GM21737 (cell line): ENCODE data around the gene RASGRF1.
"Not testable (repeated sequence)": the region's sequence is repeated elsewhere in the genome, so short reads cannot be mapped to it uniquely, and the experiment has no call there.

ENCODE experiments used
- ATAC-seq: cut with Tn5 transposase; IDR thresholded peaks from one replicate; pipeline ENCODE4 v1.9.1; 2021; ENCODE audit warnings: mild to moderate bottlenecking, moderate library complexity; ENCODE audit not compliant: unreplicated experiment

Gene RASGRF1

GRCh38 chr15:79009379-79009778, 81.2 kb downstream of the RASGRF1 start:
- ATAC-seq = no peak

DNA sequence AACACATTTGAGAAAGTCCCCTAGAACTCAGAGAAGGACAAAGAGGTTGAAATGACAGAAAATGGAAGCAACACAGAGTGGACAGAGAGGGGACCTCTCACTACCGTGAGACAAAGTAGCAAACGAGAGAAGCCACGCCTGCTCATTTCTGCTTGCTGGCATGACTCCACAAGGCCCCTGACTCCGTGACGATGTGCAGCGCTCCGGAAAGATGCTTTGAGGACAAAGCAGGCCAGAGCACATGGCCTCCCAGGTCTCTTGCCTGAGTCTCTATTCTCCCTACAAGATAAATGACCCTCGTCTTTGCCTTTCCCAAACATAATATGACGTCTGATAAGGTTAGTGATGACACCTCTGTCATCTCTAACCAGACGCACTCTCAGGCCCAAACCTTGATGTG, 81.9 kb downstream of the RASGRF1 start:
- ATAC-seq = no peak

- no peak for ATAC-seq
Observed at GRCh38 chr15:79007066-79007465, 83.5 kb downstream of the RASGRF1 start.

DNA sequence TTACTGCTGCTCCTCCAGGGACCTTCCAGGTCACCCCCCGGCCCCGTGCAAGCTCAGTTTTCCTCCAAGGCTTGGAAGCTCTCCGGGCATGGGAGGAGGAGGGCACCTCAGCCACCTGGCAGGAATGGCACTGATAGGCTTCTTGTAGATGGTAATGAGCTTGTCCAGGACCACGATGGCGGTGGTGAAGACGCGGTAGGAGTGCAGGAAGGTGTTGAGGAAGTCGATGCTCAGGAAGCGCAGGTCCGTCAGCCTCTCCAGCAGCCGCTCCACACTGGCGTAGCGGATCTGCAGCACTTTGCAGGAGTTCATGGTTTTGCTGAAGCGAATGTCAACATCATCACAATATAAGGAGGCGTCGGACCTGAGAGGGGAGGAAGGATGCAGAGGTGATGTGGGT, 84.5 kb downstream of the RASGRF1 start:
- ATAC-seq = no peak

GRCh38 chr15:79004336-79004735, 86.2 kb downstream of the RASGRF1 start:
- ATAC-seq = peak; percentile 77

- ATAC-seq = no peak
Observed at GRCh38 chr15:79003896-79004295, 86.7 kb downstream of the RASGRF1 start.

DNA sequence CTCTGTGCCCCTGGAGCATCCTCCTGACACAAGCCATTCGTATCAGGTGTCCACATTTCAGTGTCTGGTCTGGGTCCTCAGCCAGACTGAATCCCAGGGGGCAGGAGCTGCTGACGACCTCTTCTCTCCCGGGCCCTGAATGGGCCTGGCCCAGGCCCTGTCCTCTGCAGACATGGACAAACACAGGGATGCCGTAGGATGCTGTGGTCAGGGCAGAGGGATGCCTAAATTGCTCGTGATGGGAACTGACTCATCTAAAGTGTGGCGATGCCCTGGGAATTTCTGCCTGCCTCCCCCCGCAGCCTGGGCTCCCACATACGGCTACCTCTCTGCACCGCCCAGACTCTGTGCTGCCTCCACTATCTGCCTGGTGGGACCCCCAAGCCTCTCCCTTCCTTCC, 87.3 kb downstream of the RASGRF1 start:
- ATAC-seq = no peak

DNA sequence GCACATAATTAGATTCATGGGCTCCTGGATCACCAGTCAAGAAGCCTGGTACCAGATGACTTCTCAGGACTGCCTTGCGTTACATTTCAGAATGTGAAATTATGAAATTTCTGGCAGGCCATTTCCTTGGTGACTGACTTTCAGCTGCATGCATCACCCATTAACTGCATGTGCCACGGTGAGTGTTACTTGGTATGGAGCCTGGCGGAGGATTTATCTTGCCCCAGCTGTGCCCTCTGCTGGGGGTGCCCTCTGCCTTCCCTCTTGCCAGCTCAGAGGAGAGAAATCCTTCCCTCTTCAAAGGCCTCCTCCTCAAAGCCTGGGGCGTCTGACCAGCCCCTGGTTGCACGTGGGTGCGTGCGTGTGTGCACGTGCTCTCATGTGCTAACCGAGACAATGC, 88.0 kb downstream of the RASGRF1 start:
- ATAC-seq = no peak

- ATAC-seq = no peak
Observed at GRCh38 chr15:78999636-79000035, 90.9 kb downstream of the RASGRF1 start.

DNA sequence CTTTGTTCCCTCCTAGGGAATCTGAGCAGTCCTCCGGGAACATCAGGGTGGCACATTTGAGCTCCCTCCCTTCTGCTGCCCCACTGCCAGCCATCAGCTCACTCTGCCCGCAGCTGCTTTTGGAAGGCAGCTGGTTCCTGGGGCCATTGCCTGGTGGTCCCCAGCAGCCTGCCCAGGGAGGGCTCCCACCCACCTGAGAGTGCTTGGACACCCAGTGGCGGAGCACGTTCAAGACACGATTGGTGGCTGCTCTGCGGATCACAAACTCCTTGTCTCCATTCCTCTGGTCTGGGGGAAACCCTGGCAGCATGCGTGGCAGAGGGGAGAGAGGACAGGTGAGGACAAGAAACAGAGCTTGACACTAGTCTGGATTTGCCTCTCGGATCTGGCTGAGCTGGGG, 92.1 kb downstream of the RASGRF1 start:
- ATAC-seq = no peak

- ATAC-seq = no peak
Observed at GRCh38 chr15:78997981-78998499, 92.5 kb downstream of the RASGRF1 start.

GRCh38 chr15:78996894-78997275, 93.7 kb downstream of the RASGRF1 start:
- no peak for ATAC-seq

GRCh38 chr15:78995921-78996893, 94.4 kb downstream of the RASGRF1 start:
- no peak for ATAC-seq

- not testable (repeated sequence) for ATAC-seq
Observed at GRCh38 chr15:78995161-78995560, 95.4 kb downstream of the RASGRF1 start.

DNA sequence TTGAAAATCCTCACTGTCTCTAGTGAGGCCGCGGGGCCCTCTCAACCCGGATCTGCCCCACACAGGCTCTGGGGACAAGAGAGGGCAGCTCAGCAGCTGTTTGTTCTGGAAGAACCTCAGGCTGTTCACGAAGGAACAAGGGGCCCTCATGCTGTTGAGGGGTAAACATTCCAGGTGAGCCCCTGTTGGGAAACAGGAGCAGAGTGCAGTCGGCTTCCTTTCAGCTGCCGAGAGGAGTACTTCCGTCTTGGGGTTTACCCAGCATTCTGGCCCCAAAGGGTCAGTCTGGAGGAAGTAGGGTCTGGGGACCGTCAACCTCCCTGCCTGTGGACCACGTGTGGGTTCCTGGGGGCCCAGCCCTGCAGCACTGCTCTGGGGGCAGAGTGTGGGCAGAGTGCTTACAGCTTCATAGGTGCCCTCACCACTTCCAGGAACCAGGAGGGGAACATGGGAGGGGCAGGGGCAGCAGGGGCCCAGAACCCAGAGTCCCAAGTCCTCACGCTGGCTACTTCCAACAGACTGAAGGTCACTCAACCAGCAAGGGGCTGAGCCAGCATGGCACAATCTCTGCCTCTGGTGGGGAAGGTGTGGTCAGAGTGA, 96.5 kb downstream of the RASGRF1 start:
- no peak for ATAC-seq

GRCh38 chr15:78993257-78993930, 97.2 kb downstream of the RASGRF1 start:
- ATAC-seq = no peak

GRCh38 chr15:78992416-78993256, 97.9 kb downstream of the RASGRF1 start:
- ATAC-seq = no peak

GRCh38 chr15:78991879-78992278, 98.7 kb downstream of the RASGRF1 start:
- ATAC-seq = no peak

- no peak for ATAC-seq
Observed at GRCh38 chr15:78991476-78991875, 99.1 kb downstream of the RASGRF1 start.

GRCh38 chr15:78990278-78990677, 100.3 kb downstream of the RASGRF1 start:
- ATAC-seq = no peak
